ENCODE measurements around the gene JRKL.
"Not testable (repeated sequence)": the region's sequence is repeated elsewhere in the genome, so short reads cannot be mapped to it uniquely, and the experiment has no call there.

The JRKL gene

GRCh38 chr11:96396637-96397036, 6.8 kb downstream of the JRKL start:
- H3K36me3 ChIP-seq (ENCODE audit: control insufficient read depth, insufficient read depth, low read length, severe bottlenecking), result no peaks in the 10 kb centered on the region
- peaks cover 16% of the 10 kb centered on the region for H3K4me1 ChIP-seq (ENCODE audit: control insufficient read depth, insufficient read depth, low read length)
- no peak overlapping the region for H3K4me3 ChIP-seq (ENCODE audit: low read length)
- H3K9me3 ChIP-seq (ENCODE audit: control insufficient read depth, low read length), result no peaks in the 10 kb centered on the region
- no peaks in the 10 kb centered on the region for H3K27me3 ChIP-seq (replicated peaks; ENCODE audit: control insufficient read depth, insufficient read depth, low read length)
- no peak overlapping the region for H3K9ac ChIP-seq (ENCODE audit: low read length)
- DNase-seq (ENCODE audit: low read depth), result no peak

- H3K9ac ChIP-seq (ENCODE audit: low read length), result no peak overlapping the region
- H3K36me3 ChIP-seq (ENCODE audit: control insufficient read depth, insufficient read depth, low read length, severe bottlenecking), result no peaks in the 10 kb centered on the region
- H3K4me1 ChIP-seq (ENCODE audit: control insufficient read depth, insufficient read depth, low read length), result peaks cover 6% of the 10 kb centered on the region
- H3K9me3 ChIP-seq (ENCODE audit: control insufficient read depth, low read length), result no peaks in the 10 kb centered on the region
- no peaks in the 10 kb centered on the region for H3K27me3 ChIP-seq (replicated peaks; ENCODE audit: control insufficient read depth, insufficient read depth, low read length)
- H3K4me3 ChIP-seq (ENCODE audit: low read length), result no peak overlapping the region
- DNase-seq (ENCODE audit: low read depth), result no peak
These were observed 8.1 kb downstream of the JRKL start for GRCh38 chr11:96397863-96398262.

GRCh38 chr11:96400697-96401096, 10.9 kb downstream of the JRKL start:
- Histone ChIP-seq H3K27me3 (replicated peaks; ENCODE audit: control insufficient read depth, insufficient read depth, low read length) (no peaks in the 10 kb centered on the region), H3K9ac (ENCODE audit: low read length) (no peak overlapping the region), H3K4me1 (ENCODE audit: control insufficient read depth, insufficient read depth, low read length) (no peaks in the 10 kb centered on the region), H3K36me3 (ENCODE audit: control insufficient read depth, insufficient read depth, low read length, severe bottlenecking) (no peaks in the 10 kb centered on the region), H3K4me3 (ENCODE audit: low read length) (no peak overlapping the region), H3K9me3 (ENCODE audit: control insufficient read depth, low read length) (no peaks in the 10 kb centered on the region)
- DNase-seq (ENCODE audit: low read depth), result no peak

GRCh38 chr11:96411412-96411811, 21.6 kb downstream of the JRKL start:
- H3K4me1 ChIP-seq (ENCODE audit: control insufficient read depth, insufficient read depth, low read length); H3K9me3 ChIP-seq (ENCODE audit: control insufficient read depth, low read length); H3K27me3 ChIP-seq (replicated peaks; ENCODE audit: control insufficient read depth, insufficient read depth, low read length); DNase-seq (ENCODE audit: low read depth); H3K4me3 ChIP-seq (ENCODE audit: low read length); H3K36me3 ChIP-seq (ENCODE audit: control insufficient read depth, insufficient read depth, low read length, severe bottlenecking); H3K9ac ChIP-seq (ENCODE audit: low read length): not testable (repeated sequence)

- no peak overlapping the region for H3K9ac ChIP-seq (ENCODE audit: low read length)
- H3K27me3 ChIP-seq (replicated peaks; ENCODE audit: control insufficient read depth, insufficient read depth, low read length), result no peaks in the 10 kb centered on the region
- no peak overlapping the region for H3K4me3 ChIP-seq (ENCODE audit: low read length)
- peaks cover 6% of the 10 kb centered on the region for H3K4me1 ChIP-seq (ENCODE audit: control insufficient read depth, insufficient read depth, low read length)
- DNase-seq (ENCODE audit: low read depth), result no peak
- H3K9me3 ChIP-seq (ENCODE audit: control insufficient read depth, low read length), result no peaks in the 10 kb centered on the region
- H3K36me3 ChIP-seq (ENCODE audit: control insufficient read depth, insufficient read depth, low read length, severe bottlenecking), result no peaks in the 10 kb centered on the region
These were observed 23.1 kb downstream of the JRKL start for GRCh38 chr11:96412761-96413381.

- peaks cover 6% of the 10 kb centered on the region for H3K4me1 ChIP-seq (ENCODE audit: control insufficient read depth, insufficient read depth, low read length)
These were observed 23.6 kb downstream of the JRKL start for GRCh38 chr11:96413408-96413807.

GRCh38 chr11:96424693-96425092, 34.9 kb downstream of the JRKL start:
- DNase-seq (ENCODE audit: low read depth), result peak; percentile 75
- Histone ChIP-seq H3K4me1 (ENCODE audit: control insufficient read depth, insufficient read depth, low read length) (no peaks in the 10 kb centered on the region), H3K4me3 (ENCODE audit: low read length) (no peak overlapping the region), H3K36me3 (ENCODE audit: control insufficient read depth, insufficient read depth, low read length, severe bottlenecking) (no peaks in the 10 kb centered on the region), H3K9me3 (ENCODE audit: control insufficient read depth, low read length) (no peaks in the 10 kb centered on the region), H3K27me3 (replicated peaks; ENCODE audit: control insufficient read depth, insufficient read depth, low read length) (no peaks in the 10 kb centered on the region), H3K9ac (ENCODE audit: low read length) (no peak overlapping the region)

More at GRCh38 chr11:96413408-96413807, 23.6 kb downstream of the JRKL start:
- Histone ChIP-seq H3K27me3 (replicated peaks; ENCODE audit: control insufficient read depth, insufficient read depth, low read length) (no peaks in the 10 kb centered on the region), H3K9me3 (ENCODE audit: control insufficient read depth, low read length) (no peaks in the 10 kb centered on the region), H3K4me3 (ENCODE audit: low read length) (no peak overlapping the region), H3K36me3 (ENCODE audit: control insufficient read depth, insufficient read depth, low read length, severe bottlenecking) (no peaks in the 10 kb centered on the region), H3K9ac (ENCODE audit: low read length) (no peak overlapping the region)
- no peak for DNase-seq (ENCODE audit: low read depth)

GRCh38 chr11:96430668-96431067, 40.9 kb downstream of the JRKL start:
- no peak overlapping the region for H3K9ac ChIP-seq (ENCODE audit: low read length)
- DNase-seq (ENCODE audit: low read depth), result no peak
- no peaks in the 10 kb centered on the region for H3K27me3 ChIP-seq (replicated peaks; ENCODE audit: control insufficient read depth, insufficient read depth, low read length)
- no peaks in the 10 kb centered on the region for H3K36me3 ChIP-seq (ENCODE audit: control insufficient read depth, insufficient read depth, low read length, severe bottlenecking)
- peaks cover 3% of the 10 kb centered on the region for H3K9me3 ChIP-seq (ENCODE audit: control insufficient read depth, low read length)
- no peaks in the 10 kb centered on the region for H3K4me1 ChIP-seq (ENCODE audit: control insufficient read depth, insufficient read depth, low read length)
- H3K4me3 ChIP-seq (ENCODE audit: low read length), result no peak overlapping the region

- H3K36me3 ChIP-seq (ENCODE audit: control insufficient read depth, insufficient read depth, low read length, severe bottlenecking); H3K27me3 ChIP-seq (replicated peaks; ENCODE audit: control insufficient read depth, insufficient read depth, low read length): not testable (repeated sequence)
These were observed 42.8 kb downstream of the JRKL start for GRCh38 chr11:96432654-96433053.

More at GRCh38 chr11:96432654-96433053, 42.8 kb downstream of the JRKL start:
- H3K9ac ChIP-seq (ENCODE audit: low read length); DNase-seq (ENCODE audit: low read depth); H3K4me1 ChIP-seq (ENCODE audit: control insufficient read depth, insufficient read depth, low read length); H3K9me3 ChIP-seq (ENCODE audit: control insufficient read depth, low read length); H3K4me3 ChIP-seq (ENCODE audit: low read length): not testable (repeated sequence)
